Ishikawa (cell line): ENCODE data around the gene RAD51B.

Source experiments
- CEBPB ChIP-seq: IDR thresholded peaks from 2 replicates; pipeline ENCODE4 v1.6.1; 2012
- CREB1 ChIP-seq: IDR thresholded peaks from 2 replicates; pipeline ENCODE4 v1.6.1; 2012; ENCODE audit warnings: low read depth
- EGR1 ChIP-seq: IDR thresholded peaks from 2 replicates; pipeline ENCODE4 v1.6.1; 2012
- EP300 ChIP-seq: IDR thresholded peaks from 2 replicates; pipeline ENCODE4 v1.6.1; 2012; ENCODE audit warnings: borderline replicate concordance
- FOXM1 ChIP-seq: IDR thresholded peaks from 2 replicates; pipeline ENCODE4 v1.6.1; 2012; ENCODE audit warnings: low read depth, borderline replicate concordance
- NFIC ChIP-seq: IDR thresholded peaks from 2 replicates; pipeline ENCODE4 v1.6.1; 2012
- RAD21 ChIP-seq: IDR thresholded peaks from 2 replicates; pipeline ENCODE4 v1.6.1; 2012; ENCODE audit warnings: low read depth
- TAF1 ChIP-seq: IDR thresholded peaks from 2 replicates; pipeline ENCODE4 v1.6.1; 2012; ENCODE audit warnings: low read depth, mild to moderate bottlenecking
- TCF12 ChIP-seq: IDR thresholded peaks from 2 replicates; pipeline ENCODE4 v1.6.1; 2012; ENCODE audit warnings: low read depth
- TEAD4 ChIP-seq: IDR thresholded peaks from 2 replicates; pipeline ENCODE4 v1.6.1; 2012
- YY1 ChIP-seq: IDR thresholded peaks from 2 replicates; pipeline ENCODE4 v1.6.1; 2012; ENCODE audit warnings: low read depth
- ZBTB7A ChIP-seq: IDR thresholded peaks from 2 replicates; pipeline ENCODE4 v1.6.1; 2012; ENCODE audit warnings: low read depth
- TF ChIP-seq, protein P1 (sequence below): IDR thresholded peaks from 2 replicates; pipeline ENCODE4 v1.6.1; 2012
- TF ChIP-seq, protein P2 (sequence below): IDR thresholded peaks from 2 replicates; pipeline ENCODE4 v1.6.1; 2012; ENCODE audit warnings: low read depth, mild to moderate bottlenecking
- TF ChIP-seq, protein P3 (sequence below): IDR thresholded peaks from 2 replicates; pipeline ENCODE4 v1.6.1; 2012

The RAD51B gene

DNA sequence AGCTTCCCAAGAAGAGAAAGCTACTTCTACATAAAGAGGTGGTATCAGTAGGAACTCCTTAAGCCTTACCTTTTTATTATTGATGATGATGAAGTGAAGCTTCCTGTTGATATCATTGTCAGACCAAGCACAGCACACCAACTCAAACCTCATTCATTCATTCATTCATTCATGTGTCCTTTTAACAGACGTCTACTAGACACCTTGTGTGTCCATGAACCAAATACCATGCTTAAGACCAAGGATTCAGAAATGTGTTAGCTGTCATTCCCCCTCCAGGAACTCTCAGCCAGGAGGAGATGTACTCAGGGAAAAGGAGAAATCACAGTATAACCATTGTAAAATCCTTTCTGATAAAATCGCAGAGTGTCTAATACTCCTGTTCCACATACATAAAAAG is 778.5 kb downstream of the RAD51B start:
- TF ChIP-seq CREB1 (no peak), EP300 (no peak), ZBTB7A (no peak), RAD21 (no peak)

DNA sequence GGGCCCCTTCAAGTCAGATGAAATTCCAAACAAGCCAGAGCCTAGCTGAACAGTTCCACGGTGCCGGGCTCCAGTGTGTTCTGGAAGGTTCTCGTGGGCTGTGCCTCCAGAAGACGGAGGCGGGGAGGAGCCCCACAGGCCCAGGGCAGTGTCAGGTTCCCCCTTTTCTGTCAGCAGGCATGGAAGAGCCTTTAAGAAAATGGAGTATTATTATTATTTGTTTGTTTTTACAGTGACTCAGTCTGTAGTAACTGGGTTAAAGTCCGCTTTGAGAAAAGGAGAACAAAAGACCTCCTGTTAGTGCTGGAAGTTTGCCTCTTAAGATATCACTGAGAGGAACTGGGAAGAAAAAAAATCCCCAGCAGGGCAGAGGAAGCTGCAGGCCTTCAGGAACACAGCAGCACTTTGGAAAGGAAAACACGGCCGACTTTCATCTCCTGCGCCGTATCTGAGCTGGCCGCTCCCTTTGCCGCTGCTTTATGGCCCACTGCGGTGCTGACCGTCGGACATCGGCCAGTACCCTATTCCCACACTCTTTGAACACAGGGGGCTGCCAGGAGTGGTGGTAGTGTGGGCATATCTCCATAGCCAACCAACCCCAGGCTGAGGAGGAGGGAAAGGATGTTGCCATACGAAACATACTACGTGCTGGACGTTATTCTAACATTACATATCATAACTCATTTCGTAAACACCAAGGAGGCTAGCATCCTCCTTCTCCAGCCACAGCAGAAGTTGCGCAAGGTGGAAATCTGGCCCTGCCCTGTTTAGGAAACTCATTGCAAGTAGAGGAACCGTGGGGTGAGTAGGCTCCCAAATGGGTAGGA is 779.3 kb downstream of the RAD51B start:
- TF ChIP-seq TEAD4 = no peak
- TF ChIP-seq CEBPB = peak; percentile 68

DNA sequence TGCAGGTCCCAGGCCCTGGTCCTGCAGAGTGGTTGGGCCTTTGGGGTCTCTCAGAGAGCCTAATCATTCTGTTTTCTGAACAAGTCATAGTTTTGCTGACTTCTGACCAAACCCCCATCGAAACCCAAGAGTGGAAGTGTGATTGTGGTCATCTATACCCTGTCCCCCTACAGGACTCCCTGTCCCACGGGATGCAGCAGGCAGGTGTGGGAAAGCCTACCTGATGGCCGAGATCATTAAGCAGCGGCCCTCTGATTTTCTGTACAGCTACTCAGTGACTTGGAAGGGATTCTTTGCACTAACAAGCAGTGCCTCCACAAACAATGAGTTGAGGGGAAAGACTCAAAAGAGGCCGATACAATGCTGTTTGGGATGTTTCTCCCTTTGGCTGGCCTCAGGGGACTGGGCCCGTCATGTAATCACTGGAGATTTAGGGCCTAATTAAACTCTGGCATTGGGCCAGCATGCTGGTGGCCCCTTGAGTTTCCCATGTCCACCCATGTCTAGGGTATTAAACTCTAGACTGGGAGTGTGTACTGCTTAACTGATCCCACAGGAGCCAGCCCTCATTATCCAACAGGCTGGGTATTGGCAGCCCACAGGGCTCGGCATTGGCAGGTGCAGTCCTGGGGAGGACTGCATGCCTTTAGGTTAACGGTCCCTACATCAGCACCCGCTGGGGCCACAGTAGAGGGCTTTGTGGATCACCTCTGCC is 780.5 kb downstream of the RAD51B start:
- TF ChIP-seq, protein P1, sequence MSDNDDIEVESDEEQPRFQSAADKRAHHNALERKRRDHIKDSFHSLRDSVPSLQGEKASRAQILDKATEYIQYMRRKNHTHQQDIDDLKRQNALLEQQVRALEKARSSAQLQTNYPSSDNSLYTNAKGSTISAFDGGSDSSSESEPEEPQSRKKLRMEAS = no peak
- no peak for TF ChIP-seq CEBPB
- no peak for TF ChIP-seq RAD21
- no peak for TF ChIP-seq EP300
- TF ChIP-seq TAF1 = no peak
- TF ChIP-seq ZBTB7A = no peak
- no peak for TF ChIP-seq CREB1
- TF ChIP-seq, protein P2, sequence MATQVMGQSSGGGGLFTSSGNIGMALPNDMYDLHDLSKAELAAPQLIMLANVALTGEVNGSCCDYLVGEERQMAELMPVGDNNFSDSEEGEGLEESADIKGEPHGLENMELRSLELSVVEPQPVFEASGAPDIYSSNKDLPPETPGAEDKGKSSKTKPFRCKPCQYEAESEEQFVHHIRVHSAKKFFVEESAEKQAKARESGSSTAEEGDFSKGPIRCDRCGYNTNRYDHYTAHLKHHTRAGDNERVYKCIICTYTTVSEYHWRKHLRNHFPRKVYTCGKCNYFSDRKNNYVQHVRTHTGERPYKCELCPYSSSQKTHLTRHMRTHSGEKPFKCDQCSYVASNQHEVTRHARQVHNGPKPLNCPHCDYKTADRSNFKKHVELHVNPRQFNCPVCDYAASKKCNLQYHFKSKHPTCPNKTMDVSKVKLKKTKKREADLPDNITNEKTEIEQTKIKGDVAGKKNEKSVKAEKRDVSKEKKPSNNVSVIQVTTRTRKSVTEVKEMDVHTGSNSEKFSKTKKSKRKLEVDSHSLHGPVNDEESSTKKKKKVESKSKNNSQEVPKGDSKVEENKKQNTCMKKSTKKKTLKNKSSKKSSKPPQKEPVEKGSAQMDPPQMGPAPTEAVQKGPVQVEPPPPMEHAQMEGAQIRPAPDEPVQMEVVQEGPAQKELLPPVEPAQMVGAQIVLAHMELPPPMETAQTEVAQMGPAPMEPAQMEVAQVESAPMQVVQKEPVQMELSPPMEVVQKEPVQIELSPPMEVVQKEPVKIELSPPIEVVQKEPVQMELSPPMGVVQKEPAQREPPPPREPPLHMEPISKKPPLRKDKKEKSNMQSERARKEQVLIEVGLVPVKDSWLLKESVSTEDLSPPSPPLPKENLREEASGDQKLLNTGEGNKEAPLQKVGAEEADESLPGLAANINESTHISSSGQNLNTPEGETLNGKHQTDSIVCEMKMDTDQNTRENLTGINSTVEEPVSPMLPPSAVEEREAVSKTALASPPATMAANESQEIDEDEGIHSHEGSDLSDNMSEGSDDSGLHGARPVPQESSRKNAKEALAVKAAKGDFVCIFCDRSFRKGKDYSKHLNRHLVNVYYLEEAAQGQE = no peak
- no peak for TF ChIP-seq YY1
- TF ChIP-seq TEAD4 = no peak
- TF ChIP-seq NFIC = no peak
- TF ChIP-seq EGR1 = no peak
- no peak for TF ChIP-seq FOXM1
- TF ChIP-seq TCF12 = no peak
- TF ChIP-seq, protein P3, sequence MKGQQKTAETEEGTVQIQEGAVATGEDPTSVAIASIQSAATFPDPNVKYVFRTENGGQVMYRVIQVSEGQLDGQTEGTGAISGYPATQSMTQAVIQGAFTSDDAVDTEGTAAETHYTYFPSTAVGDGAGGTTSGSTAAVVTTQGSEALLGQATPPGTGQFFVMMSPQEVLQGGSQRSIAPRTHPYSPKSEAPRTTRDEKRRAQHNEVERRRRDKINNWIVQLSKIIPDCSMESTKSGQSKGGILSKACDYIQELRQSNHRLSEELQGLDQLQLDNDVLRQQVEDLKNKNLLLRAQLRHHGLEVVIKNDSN = no peak

DNA sequence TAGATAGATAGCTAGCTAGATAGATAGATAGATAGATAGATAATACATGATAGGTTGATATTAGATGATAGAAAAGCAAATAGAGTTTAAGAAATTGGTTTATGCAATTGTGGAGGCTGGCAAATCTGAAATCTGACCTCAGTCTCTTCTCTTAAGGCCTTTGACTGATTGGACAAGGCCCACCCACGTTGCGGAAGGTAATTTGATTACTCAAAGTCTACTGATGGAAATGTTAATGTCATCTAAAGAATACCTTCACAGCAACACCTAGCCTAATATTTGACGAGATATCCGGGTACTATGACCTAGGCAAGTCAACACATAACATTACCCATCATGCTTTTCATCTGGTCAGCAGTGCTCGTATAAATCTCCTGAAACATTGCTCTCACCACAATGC is 782.9 kb downstream of the RAD51B start:
- TF ChIP-seq EGR1 (no peak), TAF1 (no peak), NFIC (no peak), CEBPB (no peak), YY1 (no peak), ZBTB7A (no peak), EP300 (no peak), RAD21 (no peak), FOXM1 (no peak), CREB1 (no peak), TEAD4 (no peak)
- TF ChIP-seq, protein P2 = no peak
- TF ChIP-seq, protein P3 = no peak
- TF ChIP-seq, protein P1 = no peak

DNA sequence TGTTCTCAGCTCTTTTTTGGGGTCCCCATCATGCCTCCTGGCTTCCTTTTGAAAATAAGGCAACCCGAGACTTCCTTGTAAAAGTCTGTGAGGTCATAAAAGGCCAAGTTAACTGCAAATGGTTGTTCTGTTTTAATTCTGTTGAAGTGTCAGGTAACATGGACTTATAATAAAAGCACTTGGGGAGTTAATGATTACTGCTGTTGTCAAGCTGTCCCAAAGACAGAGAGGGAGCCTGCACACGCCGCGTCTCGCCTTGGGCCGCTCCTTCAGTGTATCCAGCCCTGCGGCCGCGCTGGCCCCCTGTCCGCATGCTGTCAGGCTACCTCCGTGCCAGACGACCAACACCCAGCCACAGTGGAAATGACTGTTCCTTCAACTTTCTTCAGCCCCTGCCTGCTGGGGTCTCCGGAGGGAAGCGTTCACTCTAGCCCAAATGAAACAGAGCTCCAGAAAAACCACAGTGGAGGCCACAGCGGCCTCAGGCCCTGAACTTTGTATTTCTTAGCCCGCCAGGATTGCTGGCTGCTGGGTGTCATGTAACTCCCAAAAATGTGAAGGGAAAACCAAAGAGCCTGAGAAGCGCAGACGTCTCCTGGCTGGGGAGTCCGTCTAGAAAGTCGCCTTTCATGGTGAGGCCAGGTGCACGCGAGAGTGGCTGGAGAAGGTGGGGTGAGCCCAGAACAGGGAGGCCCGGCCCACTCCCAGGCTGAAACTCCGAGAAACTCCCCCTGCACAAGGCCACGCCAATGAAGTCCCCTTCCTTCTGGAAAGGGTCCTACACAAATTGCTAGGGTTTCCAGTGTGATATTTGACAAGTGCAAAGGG is 784.2 kb downstream of the RAD51B start:
- TF ChIP-seq TCF12 = no peak
- TF ChIP-seq EGR1 = no peak
- no peak for TF ChIP-seq TAF1
- no peak for TF ChIP-seq EP300
- no peak for TF ChIP-seq ZBTB7A
- TF ChIP-seq, protein P2 = no peak
- TF ChIP-seq, protein P1 = no peak
- TF ChIP-seq RAD21 = no peak
- TF ChIP-seq NFIC = no peak
- TF ChIP-seq CREB1 = no peak
